GM12891 (cell line): ENCODE results near the gene GRIK3.

ENCODE experiments used
- POLR2A ChIP-seq: IDR thresholded peaks from 2 replicates; pipeline ENCODE4 v1.6.1; 2011; ENCODE audit warnings: low read depth, low read length, control low read depth
- POLR2AphosphoS5 ChIP-seq: IDR thresholded peaks from 2 replicates; pipeline ENCODE4 v1.6.1; 2011; ENCODE audit warnings: low read depth, low read length, control low read depth
- POU2F2 ChIP-seq: IDR thresholded peaks from 2 replicates; pipeline ENCODE4 v1.6.1; 2011; ENCODE audit warnings: low read depth, mild to moderate bottlenecking, control low read depth, low read length, moderate library complexity
- TAF1 ChIP-seq: IDR thresholded peaks from 2 replicates; pipeline ENCODE4 v1.6.1; 2011; ENCODE audit warnings: low read depth, low read length, control low read depth

DNA sequence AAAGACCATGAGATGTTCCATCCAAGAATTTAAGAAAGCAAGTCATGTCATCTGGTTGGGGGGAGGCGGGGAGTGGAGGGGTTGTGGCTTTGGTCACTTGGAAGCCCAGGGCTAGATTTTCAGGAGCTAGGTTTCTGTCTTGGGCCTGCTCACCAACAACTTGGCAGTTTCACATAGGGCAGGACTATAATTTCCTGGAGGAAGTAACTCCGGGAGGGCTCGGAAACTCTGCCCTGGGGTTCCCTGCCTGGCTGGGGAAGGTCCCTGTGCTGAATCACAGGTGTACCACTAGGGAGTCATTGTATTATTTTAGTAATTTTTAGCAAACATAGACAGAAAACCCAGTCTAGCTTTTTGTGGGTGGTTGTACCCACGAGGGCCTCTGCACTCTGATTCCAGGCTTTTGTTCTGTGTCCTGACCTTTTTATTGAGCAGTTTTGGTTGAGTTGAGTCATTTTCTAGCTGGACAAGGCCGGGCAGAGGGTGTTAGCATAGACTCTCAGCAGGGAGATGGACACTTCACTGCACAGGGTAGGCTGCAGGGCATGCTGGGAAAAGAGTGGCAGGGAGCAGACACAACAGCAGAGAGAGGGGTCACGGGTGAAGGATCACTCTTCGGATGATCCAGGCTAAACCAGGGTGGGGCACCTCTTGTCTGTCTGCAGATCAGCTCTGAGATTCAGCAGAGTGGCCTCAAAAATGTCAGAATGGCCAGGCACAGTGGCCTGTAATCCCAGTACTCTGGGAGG lies 144.7 kb downstream of the GRIK3 start:
- TF ChIP-seq POLR2A (no peak), POLR2AphosphoS5 (no peak), TAF1 (no peak), POU2F2 (no peak)
